Lower leg skin (tissue), 3 donors: ENCODE results near the gene EFHC1.

Experiments
- CTCF ChIP-seq, 3 donors: fragments of 450-650 bp; IDR thresholded peaks; one replicate each; pipeline ENCODE4 v1.5.1; 2016; ENCODE audit warnings: antibody characterized with exemption in 3 of 3, mild to moderate bottlenecking in 3 of 3, moderate library complexity in 2 of 3
- POLR2A ChIP-seq, 2 donors: fragments of 450-650 bp; IDR thresholded peaks; one replicate each; pipeline ENCODE4 v1.6.1; 2016 to 2017; ENCODE audit warnings: antibody characterized with exemption in 2 of 2, mild to moderate bottlenecking in 1 of 2, moderate library complexity in 1 of 2

GRCh38 chr6:52499026-52499425 is 78.9 kb downstream of the EFHC1 start:
- no peak for TF ChIP-seq POLR2A (IDR thresholded peaks at IDR 0.05)
- TF ChIP-seq CTCF (IDR thresholded peaks at IDR 0.05), result no peak
